Heart left ventricle (tissue), 13 donors: ENCODE results near the gene NOX3.

Experiments used
- POLR2A ChIP-seq, 2 donors: fragments of 450-650 bp; IDR thresholded peaks; one replicate each; pipeline ENCODE4 v1.6.1; 2017; ENCODE audit warnings: antibody characterized with exemption in 2 of 2, mild to moderate bottlenecking in 2 of 2, moderate library complexity in 2 of 2
- TF ChIP-seq, protein P1 (sequence below), 12 donors: fragments of 200-600 bp; sonication (generic) in 4 of 12; IDR thresholded peaks; one replicate each; pipeline versions ENCODE4 v1.5.0 to v1.8.0; 2018 to 2022; ENCODE audit warnings: antibody characterized with exemption in 12 of 12, mild to moderate bottlenecking in 5 of 12
- donor health status: ischemic (EF 13 %, LVEDD 7.1; RV severe dilation, severe dysfunction).
- donor health status: DM: no; HTN: yes; CAD: no.
- donor health status: DM: no; HTN: no; CAD: no.
- donor health status: ischemic (EF 25% LVEDD 6.9; RV normal size, moderate dysfunction).
- donor health status: ischemic (EF 25% LVEDD 5.7; RV mildly dilated, moderate dysfunction).
- donor health status: ischemic (EF 35%, LVEDD 5.7; RV mildly dilated, moderate dysfunction).
- donor health status: nonischemic (EF 11% LVEDD 7.7; RV severe dilation, severe dysfunction).
- donor health status: DM: yes; HTN: yes; CAD: no.
- donor health status: PGD.
- donor health status: ischemic (EF 29% LVEDD 5.4; RV normal size, mild dysfunction).
- donor health status: nonischemic (EF 23%, LVEDD 6.1; RV moderate dilation, normal function).

DNA sequence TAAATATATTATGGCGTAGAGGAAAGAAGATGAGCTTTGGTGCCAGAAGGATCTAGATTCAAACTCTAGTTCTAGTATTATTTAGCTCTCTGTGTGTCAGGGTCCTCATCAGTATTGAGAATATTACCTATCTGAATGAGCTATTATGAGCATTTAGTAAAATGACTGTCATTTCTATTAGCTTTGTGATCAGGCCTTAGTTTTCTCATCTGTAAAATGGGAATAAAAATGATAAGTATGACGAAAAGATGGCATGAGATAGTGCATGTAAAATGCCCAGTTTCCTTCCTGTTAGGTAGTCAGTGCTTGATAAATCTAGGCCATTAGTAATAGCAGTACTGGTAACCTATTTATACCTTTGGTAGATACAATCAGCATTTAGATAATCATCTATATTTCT lies 35.1 kb downstream of the NOX3 start:
- TF ChIP-seq, protein P1, sequence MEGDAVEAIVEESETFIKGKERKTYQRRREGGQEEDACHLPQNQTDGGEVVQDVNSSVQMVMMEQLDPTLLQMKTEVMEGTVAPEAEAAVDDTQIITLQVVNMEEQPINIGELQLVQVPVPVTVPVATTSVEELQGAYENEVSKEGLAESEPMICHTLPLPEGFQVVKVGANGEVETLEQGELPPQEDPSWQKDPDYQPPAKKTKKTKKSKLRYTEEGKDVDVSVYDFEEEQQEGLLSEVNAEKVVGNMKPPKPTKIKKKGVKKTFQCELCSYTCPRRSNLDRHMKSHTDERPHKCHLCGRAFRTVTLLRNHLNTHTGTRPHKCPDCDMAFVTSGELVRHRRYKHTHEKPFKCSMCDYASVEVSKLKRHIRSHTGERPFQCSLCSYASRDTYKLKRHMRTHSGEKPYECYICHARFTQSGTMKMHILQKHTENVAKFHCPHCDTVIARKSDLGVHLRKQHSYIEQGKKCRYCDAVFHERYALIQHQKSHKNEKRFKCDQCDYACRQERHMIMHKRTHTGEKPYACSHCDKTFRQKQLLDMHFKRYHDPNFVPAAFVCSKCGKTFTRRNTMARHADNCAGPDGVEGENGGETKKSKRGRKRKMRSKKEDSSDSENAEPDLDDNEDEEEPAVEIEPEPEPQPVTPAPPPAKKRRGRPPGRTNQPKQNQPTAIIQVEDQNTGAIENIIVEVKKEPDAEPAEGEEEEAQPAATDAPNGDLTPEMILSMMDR (IDR thresholded peaks at IDR 0.05) = no peak
- no peak for TF ChIP-seq POLR2A (IDR thresholded peaks at IDR 0.05)
